ENCODE measurements around the gene CERK. TPM values are rescaled to one million over a fixed set of nuclear protein-coding genes. Genes with fewer than 3 reads are reported as not detected.

The CERK gene
- total and polyA plus RNA-seq, 2 of the 8 experiments (the other 6 are each of a cell fraction or from before 2014, with no cell fraction given) = 26.6 to 59.0 TPM

- no peak overlapping the region for H3K27ac ChIP-seq (ENCODE audit: low read depth, low read length)
- WGBS, 2 experiments (ENCODE audit: extremely low coverage in 1 of 2, insufficient coverage in 1 of 2, insufficient read length in 1 of 2, insufficient replicate concordance in 2 of 2, low coverage in 1 of 2, low lambda C conversion rate in 2 of 2, missing lambda C conversion rate in 1 of 2) = 93% methylated on average over 25 of the region's 25 CpGs; no CpG with 5 or more reads in 1 of the 2 experiments
Observed at GRCh38 chr22:46649141-46650077, 88.6 kb downstream of the CERK start.

More at GRCh38 chr22:46649141-46650077, 88.6 kb downstream of the CERK start:
- Histone ChIP-seq H3K9ac (replicated peaks in 1 of 4; ENCODE audit: extremely low read depth in 1 of 4, low read depth in 3 of 4, low read length in 3 of 4) (no peak overlapping the region), H3K18ac (ENCODE audit: extremely low read depth, low read length) (no peak overlapping the region), H3K79me1 (ENCODE audit: low read depth, low read length) (0 out of 2 replicates have a peak, but pooled peaks cover 3% of the 10 kb centered on the region), H3K14ac (ENCODE audit: insufficient read length) (no peak overlapping the region), H3K23ac (ENCODE audit: insufficient read length) (no peak overlapping the region), H4K5ac (ENCODE audit: insufficient read length, low read depth, low read length) (no peak overlapping the region), H2BK15ac (ENCODE audit: low read length) (no peak overlapping the region), H3K79me2 (ENCODE audit: control insufficient read depth in 1 of 2, insufficient read depth in 2 of 2, low read length in 2 of 2) (no peaks in the 10 kb centered on the region; a peak in 1 of 4 replicates), H4K91ac (replicated peaks; ENCODE audit: insufficient read length, low read length) (no peak overlapping the region), H3K4ac (replicated peaks; ENCODE audit: insufficient read length, low read depth, low read length) (no peak overlapping the region), H2BK20ac (ENCODE audit: low read length) (no peak overlapping the region), H3K4me3 (ENCODE audit: extremely low read depth in 1 of 4, insufficient read depth in 2 of 4, low read depth in 3 of 4, low read length in 4 of 4) (no peak overlapping the region), H2AFZ (ENCODE audit: low read length) (no peak overlapping the region), H3K4me1 (replicated peaks in 1 of 4; ENCODE audit: control insufficient read depth in 3 of 4, insufficient read depth in 4 of 4, low read length in 3 of 4) (peaks cover 0 to 4% (median 1%) of the 10 kb centered on the region in 4 experiments; a peak in 2 of 7 replicates), H3K36me3 (ENCODE audit: control insufficient read depth in 2 of 4, insufficient read depth in 4 of 4, low read length in 3 of 4) (no peaks in the 10 kb centered on the region), H4K20me1 (replicated peaks in 1 of 2; ENCODE audit: control insufficient read depth in 1 of 2, insufficient read depth in 2 of 2, low read length in 2 of 2) (peaks cover 2 to 4% of the 10 kb centered on the region in 2 experiments), H2BK5ac (ENCODE audit: low read depth, low read length) (no peak overlapping the region), H3K27me3 (replicated peaks in 1 of 4; ENCODE audit: control insufficient read depth in 3 of 4, extremely low read depth in 1 of 4, insufficient read depth in 3 of 4, low read length in 3 of 4) (no peaks in the 10 kb centered on the region), H3K4me2 (ENCODE audit: insufficient read depth in 1 of 2, low read depth in 2 of 2, low read length in 2 of 2) (no peak overlapping the region), H2AK5ac (ENCODE audit: low read depth, low read length) (no peak overlapping the region), H3K56ac (replicated peaks; ENCODE audit: insufficient read length, low read depth, low read length) (no peak overlapping the region), H2BK12ac (ENCODE audit: low read depth, low read length) (no peak overlapping the region; the same call in 1 of the 2 replicates), H3K23me2 (ENCODE audit: low read depth, low read length) (peaks cover 9% of the 10 kb centered on the region; the same call in 1 of the 2 replicates), H3K9me3 (ENCODE audit: insufficient read depth in 2 of 2, low read depth in 1 of 2, low read length in 1 of 2) (no peaks in the 10 kb centered on the region), H4K8ac (ENCODE audit: extremely low read depth, insufficient read depth, low read length) (no peak overlapping the region), H2BK120ac (replicated peaks; ENCODE audit: low read depth, low read length) (no peak overlapping the region)
- FAIRE-seq (no peak), DNase-seq (ENCODE audit: low read depth in 1 of 2, low spot score in 2 of 2) (no peak)
- POLR2A ChIA-PET (ENCODE audit: partially characterized antibody) = interaction anchor here (1.1 kb wide), 1 partner anchor 12 kb away, joined by 3 read pairs; no protein-coding TSS in a partner anchor
- CTCF ChIA-PET (ENCODE audit: partially characterized antibody) = no interaction called here
- TF ChIP-seq HDAC2 (IDR thresholded peaks at IDR 0.05; ENCODE audit: borderline replicate concordance in 1 of 2, low read depth in 2 of 2, low read length in 2 of 2) (no peak), PHF8 (conservative IDR thresholded peaks at IDR 0.05; ENCODE audit: low read depth, low read length) (no peak), CBX5 (IDR thresholded peaks at IDR 0.05; ENCODE audit: low read depth, low read length) (no peak), HDAC6 (IDR thresholded peaks at IDR 0.05; ENCODE audit: low read depth, low read length) (no peak), CHD2 (IDR thresholded peaks at IDR 0.05; ENCODE audit: low read length) (no peak)

All from H1 (cell line).